GM12801 (cell line): ENCODE measurements around the gene NBEA.

Experiments
- CTCF ChIP-seq: IDR thresholded peaks from one replicate; pipeline ENCODE4 v1.5.1; 2011; ENCODE audit warnings: control low read depth; ENCODE audit not compliant: insufficient read length; ENCODE audit errors: extremely low read depth

Gene NBEA

GRCh38 chr13:35698911-35699576 is 757.0 kb downstream of the NBEA start:
- no peak for TF ChIP-seq CTCF

GRCh38 chr13:35699825-35700510 is 757.9 kb downstream of the NBEA start:
- no peak for TF ChIP-seq CTCF

- TF ChIP-seq CTCF: no peak
Measured at GRCh38 chr13:35700671-35701070, 758.6 kb downstream of the NBEA start.

- TF ChIP-seq CTCF: no peak
Measured at GRCh38 chr13:35702316-35702715, 760.2 kb downstream of the NBEA start.

GRCh38 chr13:35703061-35703460 is 761.0 kb downstream of the NBEA start:
- no peak for TF ChIP-seq CTCF

- no peak for TF ChIP-seq CTCF
Measured at GRCh38 chr13:35704331-35704730, 762.3 kb downstream of the NBEA start.

- no peak for TF ChIP-seq CTCF
Measured at GRCh38 chr13:35706281-35706680, 764.2 kb downstream of the NBEA start.
